Hepatocyte (in vitro differentiated cells): ENCODE results near the gene TLCD4. TPM values are rescaled to one million over a fixed set of nuclear protein-coding genes. Genes with fewer than 3 reads are reported as not detected.

ENCODE experiments used
- DNase-seq: peaks from one replicate; pipeline ENCODE4 v3.0.0-alpha.2; 2016; ENCODE audit warnings: low spot score
- H2AFZ ChIP-seq: fragments of 200-600 bp; sonication (generic); 2 replicates; pipeline ENCODE4 v1.6.0; 2016; ENCODE audit warnings: antibody characterized with exemption, mild to moderate bottlenecking
- H3K27ac ChIP-seq: fragments of 200-600 bp; sonication (generic); 2 replicates; pipeline ENCODE4 v1.5.1; 2016; ENCODE audit warnings: mild to moderate bottlenecking
- H3K27me3 ChIP-seq: fragments of 200-600 bp; sonication (generic); 2 replicates; pipeline ENCODE4 v1.6.1; 2016
- H3K36me3 ChIP-seq: fragments of 200-600 bp; sonication (generic); replicated peaks from 2 replicates; pipeline ENCODE4 v1.5.1; 2016; ENCODE audit warnings: low read depth; ENCODE audit not compliant: insufficient read depth
- H3K4me1 ChIP-seq: fragments of 200-600 bp; sonication (generic); 2 replicates; pipeline ENCODE4 v1.5.1; 2016; ENCODE audit warnings: mild to moderate bottlenecking, moderate library complexity; ENCODE audit not compliant: insufficient read depth
- H3K4me2 ChIP-seq: fragments of 200-600 bp; sonication (generic); 2 replicates; pipeline ENCODE4 v1.6.0; 2016
- H3K4me3 ChIP-seq: fragments of 200-600 bp; sonication (generic); 2 replicates; pipeline ENCODE4 v1.5.1; 2016; ENCODE audit warnings: mild to moderate bottlenecking
- H3K79me2 ChIP-seq: fragments of 200-600 bp; sonication (generic); 2 replicates; pipeline ENCODE4 v1.6.0; 2017; ENCODE audit warnings: mild to moderate bottlenecking
- H3K9me2 ChIP-seq: fragments of 200-600 bp; sonication (generic); replicated peaks from 2 replicates; pipeline ENCODE4 v1.6.0; 2017; ENCODE audit warnings: mild to moderate bottlenecking; ENCODE audit not compliant: insufficient read depth
- H3K9me3 ChIP-seq: fragments of 200-600 bp; sonication (generic); 2 replicates; pipeline ENCODE4 v1.5.1; 2016; ENCODE audit warnings: low read depth, mild to moderate bottlenecking
- H4K20me1 ChIP-seq: fragments of 200-600 bp; sonication (generic); 2 replicates; pipeline ENCODE4 v1.6.0; 2016; ENCODE audit warnings: mild to moderate bottlenecking; ENCODE audit not compliant: insufficient read depth, poor library complexity, severe bottlenecking
- EZH2 ChIP-seq: fragments of 200-600 bp; sonication (generic); IDR thresholded peaks from 2 replicates; pipeline ENCODE4 v1.6.1; 2016; ENCODE audit warnings: antibody characterized with exemption, mild to moderate bottlenecking, borderline replicate concordance
- EZH2phosphoT487 ChIP-seq: fragments of 200-600 bp; sonication (generic); IDR thresholded peaks from one replicate; pipeline ENCODE4 v1.6.1; 2018; ENCODE audit warnings: antibody characterized with exemption, mild to moderate bottlenecking, low read depth, moderate library complexity; ENCODE audit not compliant: unreplicated experiment, severe bottlenecking
- WGBS: methylation state at CpG from one replicate; pipeline ENCODE4 v1.1.6; 2016; ENCODE audit warnings: low lambda C conversion rate; ENCODE audit errors: missing lambda C conversion rate; 5-methylcytosine and 5-hydroxymethylcytosine counted together
- polyA plus RNA-seq: library from polyadenylated mRNA; unstranded; fragments of >200 nt; fragmentation: Nextera tagmentation; extraction: Ambion mirVana; gene quantifications from 2 replicates; pipeline ENCODE4 v1.2.1, GENCODE V29; 2016
- total RNA-seq: library from RNA; depleted of rRNA; stranded (reverse); fragments of >200 nt; gene quantifications from 2 replicates; pipeline ENCODE4 v1.2.3, GENCODE V29; 2014
- TF ChIP-seq, protein P1 (sequence below): fragments of 200-600 bp; sonication (generic); IDR thresholded peaks from 2 replicates; pipeline ENCODE4 v1.5.1; 2016; ENCODE audit warnings: antibody characterized with exemption, mild to moderate bottlenecking; ENCODE audit not compliant: poor library complexity

TLCD4 gene
- total and polyA plus RNA-seq, 2 experiments from 2014 or later, result 12.2 to 31.5 TPM

DNA sequence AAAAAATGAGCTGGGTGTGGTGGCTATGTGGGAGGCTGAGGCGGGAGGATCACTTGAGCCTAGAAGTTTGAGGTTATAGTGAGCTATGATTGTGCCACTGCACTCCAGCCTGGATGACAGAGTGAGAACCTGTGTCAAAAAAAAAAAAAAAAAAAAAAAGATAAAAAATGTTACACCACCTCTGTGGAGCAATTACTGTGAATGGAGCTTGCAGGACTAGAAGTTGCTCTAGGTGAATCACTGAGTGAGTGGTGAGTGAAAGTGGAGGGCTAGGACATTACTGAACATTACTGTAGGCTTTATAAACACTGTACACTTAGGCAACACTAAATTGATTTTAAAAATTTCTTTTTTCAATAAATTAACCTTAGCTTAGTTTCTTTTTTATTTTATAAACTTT, 21.9 kb downstream of the TLCD4 start:
- no peaks in the 10 kb centered on the region for H3K9me2 ChIP-seq
- no peaks in the 10 kb centered on the region for H3K4me1 ChIP-seq
- H3K4me3 ChIP-seq, result no peak overlapping the region
- peaks cover 12% of the 10 kb centered on the region for H3K79me2 ChIP-seq
- DNase-seq, result no peak
- H3K4me2 ChIP-seq, result no peak overlapping the region
- H2AFZ ChIP-seq, result no peak overlapping the region
- WGBS, result 100% methylated on average over 1 of the region's 1 CpG
- no peaks in the 10 kb centered on the region for H4K20me1 ChIP-seq
- no peaks in the 10 kb centered on the region for H3K36me3 ChIP-seq
- no peak overlapping the region for H3K27ac ChIP-seq
- TF ChIP-seq EZH2 (no peak), EZH2phosphoT487 (no peak)
- TF ChIP-seq, protein P1, sequence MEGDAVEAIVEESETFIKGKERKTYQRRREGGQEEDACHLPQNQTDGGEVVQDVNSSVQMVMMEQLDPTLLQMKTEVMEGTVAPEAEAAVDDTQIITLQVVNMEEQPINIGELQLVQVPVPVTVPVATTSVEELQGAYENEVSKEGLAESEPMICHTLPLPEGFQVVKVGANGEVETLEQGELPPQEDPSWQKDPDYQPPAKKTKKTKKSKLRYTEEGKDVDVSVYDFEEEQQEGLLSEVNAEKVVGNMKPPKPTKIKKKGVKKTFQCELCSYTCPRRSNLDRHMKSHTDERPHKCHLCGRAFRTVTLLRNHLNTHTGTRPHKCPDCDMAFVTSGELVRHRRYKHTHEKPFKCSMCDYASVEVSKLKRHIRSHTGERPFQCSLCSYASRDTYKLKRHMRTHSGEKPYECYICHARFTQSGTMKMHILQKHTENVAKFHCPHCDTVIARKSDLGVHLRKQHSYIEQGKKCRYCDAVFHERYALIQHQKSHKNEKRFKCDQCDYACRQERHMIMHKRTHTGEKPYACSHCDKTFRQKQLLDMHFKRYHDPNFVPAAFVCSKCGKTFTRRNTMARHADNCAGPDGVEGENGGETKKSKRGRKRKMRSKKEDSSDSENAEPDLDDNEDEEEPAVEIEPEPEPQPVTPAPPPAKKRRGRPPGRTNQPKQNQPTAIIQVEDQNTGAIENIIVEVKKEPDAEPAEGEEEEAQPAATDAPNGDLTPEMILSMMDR, result no peak
- no peaks in the 10 kb centered on the region for H3K27me3 ChIP-seq
- H3K9me3 ChIP-seq, result no peaks in the 10 kb centered on the region

DNA sequence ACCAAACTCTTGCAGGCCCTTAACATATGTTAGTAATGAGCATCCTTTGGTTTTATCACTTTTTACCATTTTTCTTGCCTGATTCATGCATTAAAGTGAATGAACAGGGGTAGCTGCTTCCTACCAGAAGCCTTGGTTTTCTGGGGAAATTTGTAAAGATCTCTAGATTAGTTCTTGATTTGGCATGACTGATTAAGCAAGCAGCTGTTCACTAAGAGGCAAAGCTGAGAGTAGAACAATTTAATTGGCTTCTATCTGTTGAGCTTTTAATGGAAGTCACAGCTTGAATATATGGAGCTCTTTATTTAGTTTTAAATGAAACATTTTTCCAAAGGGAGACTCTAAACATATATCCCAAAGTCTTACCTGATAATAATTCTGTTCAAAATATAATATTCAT, 23.6 kb downstream of the TLCD4 start:
- H3K9me2 ChIP-seq, result no peaks in the 10 kb centered on the region
- no peak for DNase-seq
- no peak overlapping the region for H3K4me3 ChIP-seq
- H3K36me3 ChIP-seq, result no peaks in the 10 kb centered on the region
- H3K79me2 ChIP-seq, result peaks cover 6% of the 10 kb centered on the region
- H3K9me3 ChIP-seq, result no peaks in the 10 kb centered on the region
- H3K27me3 ChIP-seq, result no peaks in the 10 kb centered on the region
- H3K4me1 ChIP-seq, result no peaks in the 10 kb centered on the region
- H4K20me1 ChIP-seq, result no peaks in the 10 kb centered on the region
- H3K4me2 ChIP-seq, result no peak overlapping the region
- TF ChIP-seq, protein P1, result no peak
- TF ChIP-seq EZH2phosphoT487 (no peak), EZH2 (no peak)
- H2AFZ ChIP-seq, result no peak overlapping the region
- no peak overlapping the region for H3K27ac ChIP-seq

DNA sequence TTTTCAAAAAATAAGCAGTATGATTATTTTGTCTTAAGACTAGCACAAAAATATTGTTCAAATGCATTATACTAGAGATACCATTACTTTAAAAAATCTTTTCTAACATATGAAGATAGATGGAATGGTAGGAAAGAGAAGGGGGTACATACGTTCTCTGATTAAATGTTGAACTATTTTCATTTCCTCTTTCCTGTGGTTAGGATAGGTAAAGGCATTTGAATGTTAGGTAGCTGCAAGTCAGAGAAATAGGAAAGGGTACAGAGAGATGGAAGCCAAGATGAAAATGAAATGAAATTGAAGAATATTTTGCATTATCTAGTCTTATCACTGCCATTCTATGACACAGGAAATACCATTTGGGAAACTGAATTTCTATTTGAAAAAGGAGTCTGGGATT, 28.3 kb downstream of the TLCD4 start:
- DNase-seq, result no peak
- TF ChIP-seq EZH2phosphoT487 (no peak), EZH2 (no peak)
- TF ChIP-seq, protein P1, result no peak
- Histone ChIP-seq H3K4me3 (no peak overlapping the region), H3K4me1 (no peaks in the 10 kb centered on the region), H3K9me2 (no peaks in the 10 kb centered on the region), H3K27me3 (no peaks in the 10 kb centered on the region), H3K9me3 (no peaks in the 10 kb centered on the region), H3K27ac (no peak overlapping the region), H3K36me3 (no peaks in the 10 kb centered on the region), H4K20me1 (no peaks in the 10 kb centered on the region), H2AFZ (no peak overlapping the region), H3K79me2 (no peaks in the 10 kb centered on the region), H3K4me2 (no peak overlapping the region)
- 93% methylated on average over 1 of the region's 1 CpG for WGBS

DNA sequence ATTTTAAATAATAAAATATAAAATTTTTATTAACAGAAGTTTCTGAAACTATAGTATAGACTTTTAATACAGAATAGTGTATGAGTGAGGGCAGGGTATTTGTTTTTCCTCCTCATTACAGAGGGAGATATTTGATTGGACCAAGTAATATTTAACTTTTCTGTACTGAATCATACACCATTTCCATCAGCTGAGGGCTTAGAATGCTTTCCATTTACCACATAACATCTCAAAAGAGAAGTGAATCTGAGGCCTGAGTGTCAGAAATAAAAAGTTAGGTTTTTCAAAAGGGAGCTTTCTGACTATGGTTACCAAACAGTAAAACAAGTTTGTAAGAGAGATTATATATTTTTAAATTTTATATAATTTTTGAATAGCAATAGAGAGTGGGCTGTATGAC, 29.5 kb downstream of the TLCD4 start:
- Histone ChIP-seq H3K36me3 (no peaks in the 10 kb centered on the region), H3K27me3 (no peaks in the 10 kb centered on the region), H2AFZ (no peak overlapping the region), H3K4me2 (no peak overlapping the region), H3K79me2 (no peaks in the 10 kb centered on the region), H3K9me3 (no peaks in the 10 kb centered on the region), H3K4me1 (no peaks in the 10 kb centered on the region), H3K27ac (no peak overlapping the region), H3K4me3 (no peak overlapping the region), H4K20me1 (no peaks in the 10 kb centered on the region), H3K9me2 (no peaks in the 10 kb centered on the region)
- no peak for DNase-seq
- TF ChIP-seq EZH2 (no peak), EZH2phosphoT487 (no peak)
- TF ChIP-seq, protein P1, result no peak
